GM19467 (cell line): ENCODE measurements around the gene METTL26.
A peak's percentile ranks its signal among the peaks of the same experiment; 100 is the strongest.
"Not testable (repeated sequence)": the region's sequence is repeated elsewhere in the genome, so short reads cannot be mapped to it uniquely, and the experiment has no call there.

Experiments
- ATAC-seq: cut with Tn5 transposase; IDR thresholded peaks from one replicate; pipeline ENCODE4 v1.9.1; 2021; ENCODE audit warnings: mild to moderate bottlenecking, moderate library complexity; ENCODE audit not compliant: unreplicated experiment

Gene METTL26

GRCh38 chr16:603933-604332 lies 32.2 kb downstream of the METTL26 start:
- no peak for ATAC-seq

GRCh38 chr16:600781-601180 lies 35.3 kb downstream of the METTL26 start:
- no peak for ATAC-seq

GRCh38 chr16:598823-599739 lies 37.0 kb downstream of the METTL26 start:
- no peak for ATAC-seq

DNA sequence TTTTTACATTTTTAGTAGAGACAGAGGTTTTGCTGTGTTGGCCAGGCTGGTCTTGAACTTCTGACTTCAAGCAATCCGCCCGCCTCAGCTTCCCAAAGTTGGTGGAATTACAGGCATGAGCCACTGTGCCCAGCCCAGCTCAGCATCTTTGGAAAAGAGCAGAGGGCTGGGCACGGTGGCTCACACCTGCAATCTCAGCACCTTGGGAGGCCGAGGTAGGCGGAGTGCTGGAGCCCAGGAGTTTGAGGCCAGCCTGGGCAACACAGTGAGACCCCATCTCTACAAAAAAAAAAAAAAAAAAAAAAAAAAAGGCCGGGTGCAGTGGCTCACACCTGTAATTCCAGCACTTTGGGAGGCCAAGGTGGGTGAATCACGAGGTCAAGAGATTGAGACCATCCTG lies 38.5 kb downstream of the METTL26 start:
- not testable (repeated sequence) for ATAC-seq

DNA sequence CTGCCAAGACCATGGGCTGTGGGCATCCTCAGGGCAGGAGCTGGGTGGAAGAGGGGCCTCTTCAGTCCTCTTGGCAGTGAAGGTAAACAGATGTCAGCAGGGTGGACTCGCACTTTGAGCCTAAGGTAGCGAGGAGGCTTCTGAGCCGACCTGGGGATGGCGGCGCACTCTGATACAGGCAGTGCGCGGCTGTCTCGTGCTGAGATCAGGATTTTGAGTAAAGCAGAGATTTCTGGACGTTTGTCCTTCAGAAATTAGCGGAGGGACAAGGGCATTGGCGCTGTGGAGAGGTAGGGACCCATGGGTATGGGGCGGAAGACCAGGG lies 39.4 kb downstream of the METTL26 start:
- ATAC-seq: no peak

GRCh38 chr16:595942-596735 lies 40.0 kb downstream of the METTL26 start:
- ATAC-seq: no peak

GRCh38 chr16:595094-595528 lies 41.0 kb downstream of the METTL26 start:
- no peak for ATAC-seq

DNA sequence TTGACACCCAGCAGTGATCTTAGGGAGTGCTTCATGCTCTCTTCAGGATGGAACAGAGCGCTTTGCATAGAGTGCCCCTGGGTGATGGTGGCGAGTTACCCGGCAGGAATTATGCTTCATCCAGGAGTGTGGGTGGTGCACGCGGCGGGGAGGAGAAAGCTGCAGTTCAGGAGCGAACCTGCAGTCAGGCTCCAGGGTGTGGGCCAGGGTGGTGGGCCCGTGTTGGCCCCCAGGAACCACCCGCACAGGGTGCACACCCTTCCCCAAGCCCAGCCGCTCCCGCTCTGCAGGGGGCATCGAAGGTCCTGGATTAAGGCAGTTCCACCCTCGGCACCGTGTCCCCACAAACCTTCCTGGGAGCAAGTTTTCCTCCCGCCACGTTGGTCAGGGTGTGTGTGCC lies 42.3 kb downstream of the METTL26 start:
- ATAC-seq: no peak

DNA sequence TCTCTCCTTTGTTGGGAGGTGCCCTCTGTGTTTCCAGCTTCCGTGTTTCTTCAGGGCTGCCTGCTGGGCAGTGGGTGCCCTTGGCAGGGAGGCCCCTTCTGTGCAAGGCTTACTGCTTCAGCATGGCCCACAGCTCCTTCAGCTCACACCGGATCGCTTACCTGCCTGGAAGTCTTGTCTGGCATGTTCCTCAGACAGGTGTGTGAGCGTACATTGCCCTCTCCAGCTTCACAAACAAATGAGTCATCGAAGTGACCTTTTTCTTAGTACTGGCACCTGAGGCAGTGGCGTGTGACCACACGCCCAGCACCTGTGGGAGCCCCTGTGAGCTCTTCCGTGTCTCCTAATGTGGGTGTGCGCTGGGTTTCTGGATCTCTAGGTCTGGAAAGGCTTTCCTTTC lies 42.7 kb downstream of the METTL26 start:
- no peak for ATAC-seq

GRCh38 chr16:592518-593306 lies 43.4 kb downstream of the METTL26 start:
- ATAC-seq: no peak

DNA sequence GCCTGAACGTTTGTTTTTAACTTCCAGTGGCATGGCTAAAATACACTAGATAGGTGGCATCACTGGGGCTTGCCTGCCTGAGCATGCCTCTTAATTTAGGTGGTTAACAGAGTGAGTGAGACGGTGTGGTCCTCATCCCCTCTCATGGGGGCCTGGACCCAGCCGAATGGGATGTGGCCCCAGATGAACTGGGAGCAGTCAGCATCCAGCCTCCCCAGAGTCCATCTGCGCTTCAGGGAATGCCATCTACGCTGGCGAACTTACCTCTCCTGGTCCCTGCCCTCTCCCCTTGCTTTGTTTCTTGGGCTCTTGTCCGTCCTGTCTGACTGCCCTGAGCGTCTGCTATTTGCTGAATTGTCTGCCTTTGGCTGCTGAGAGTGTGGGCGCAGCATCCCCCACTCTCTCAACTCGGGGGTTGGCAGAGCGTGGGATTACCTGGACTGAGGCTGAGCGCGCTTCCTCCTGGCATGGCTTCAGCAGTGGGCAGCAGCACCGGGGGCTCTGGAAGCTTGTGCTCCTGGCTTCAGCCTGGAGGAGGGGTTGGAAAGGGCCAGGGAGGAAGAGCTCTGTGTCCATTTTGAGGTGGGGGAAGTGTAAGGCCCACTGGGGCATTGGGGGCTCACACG lies 44.1 kb downstream of the METTL26 start:
- no peak for ATAC-seq

- no peak for ATAC-seq
These were observed 44.9 kb downstream of the METTL26 start for GRCh38 chr16:591231-591630.

GRCh38 chr16:590815-591200 lies 45.3 kb downstream of the METTL26 start:
- ATAC-seq: no peak

GRCh38 chr16:590188-590814 lies 45.8 kb downstream of the METTL26 start:
- no peak for ATAC-seq

GRCh38 chr16:589658-590187 lies 46.4 kb downstream of the METTL26 start, which contains the start of gene RAB40C:
Gene RAB40C, plus strand, starts transcription at chr16:590066. Its CDS starts 226 bp downstream, at chr16:590292.
- ATAC-seq: peak; percentile 71

- ATAC-seq: peak; percentile 61
These were observed 47.0 kb downstream of the METTL26 start for GRCh38 chr16:588889-589657.

GRCh38 chr16:588639-588888 lies 47.5 kb downstream of the METTL26 start:
- ATAC-seq: peak; percentile 1

DNA sequence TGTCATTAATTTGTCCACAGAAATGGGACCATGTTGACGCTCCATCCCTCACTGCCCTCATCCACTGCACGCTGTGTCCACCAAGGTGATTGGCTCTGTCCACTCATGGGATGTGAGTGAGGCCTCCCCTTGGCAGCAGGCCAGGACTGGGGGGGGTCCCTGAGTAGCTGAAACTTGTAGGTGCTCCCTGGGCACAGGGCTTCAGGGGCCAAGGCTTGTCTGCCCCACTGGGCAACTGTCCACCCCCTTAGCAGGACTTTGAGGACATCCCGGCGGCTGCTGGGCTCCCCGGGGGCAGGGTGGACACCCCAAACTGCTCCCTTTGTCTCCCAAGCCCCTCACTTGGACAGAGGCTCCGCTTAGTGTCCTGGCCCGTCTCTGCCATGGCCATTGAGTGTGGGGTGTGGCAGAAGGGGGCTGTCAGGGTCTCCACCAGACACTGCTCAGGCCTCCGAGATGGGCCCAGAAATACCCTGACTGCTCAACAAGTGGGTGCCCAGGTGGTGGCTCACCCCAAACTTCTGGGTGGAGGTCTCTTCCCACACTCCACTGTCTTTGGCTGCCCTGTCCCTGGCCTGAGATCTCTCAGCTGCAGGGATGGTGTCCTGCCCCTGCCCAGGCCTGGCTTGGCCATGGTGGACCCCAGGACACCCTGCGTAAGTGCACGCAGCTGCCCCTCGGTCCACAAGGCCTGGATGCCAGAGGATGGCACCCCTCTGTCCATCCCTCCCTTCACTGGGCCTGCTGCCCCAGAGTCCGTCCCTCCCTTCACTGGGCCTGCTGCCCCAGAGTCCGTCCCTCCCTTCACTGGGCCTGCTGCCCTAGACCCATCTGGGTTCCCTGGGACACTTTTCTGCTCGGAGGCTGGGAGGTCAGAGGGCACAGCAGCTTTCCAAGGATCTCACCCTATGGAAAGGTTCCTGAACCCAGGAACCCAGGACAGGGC lies 49.2 kb downstream of the METTL26 start:
- no peak for ATAC-seq
